Thoracic aorta (tissue), 2 donors: ENCODE measurements around the gene ASIC2. TPM values are rescaled to one million over a fixed set of nuclear protein-coding genes. Genes with fewer than 3 reads are reported as not detected.

Source experiments
- ATAC-seq: fragments of 150-250 bp; one replicate; pipeline ENCODE4 v1.8.0; 2017; ENCODE audit warnings: low read depth; ENCODE audit not compliant: insufficient number of reproducible peaks, low FRiP score
- DNase-seq: peaks from one replicate; pipeline ENCODE4 v3.0.0-alpha.2; 2020; ENCODE audit warnings: low spot score
- H3K27ac ChIP-seq, 2 donors: fragments of 200-600 bp; sonication (generic); 1 replicate in 1 of 2; 2 replicates in 1 of 2; pipeline ENCODE4 v1.5.1; 2016; ENCODE audit warnings: mild to moderate bottlenecking in 2 of 2, moderate library complexity in 2 of 2
- H3K27me3 ChIP-seq: fragments of 200-600 bp; sonication (generic); replicated peaks from 2 replicates; pipeline ENCODE4 v1.6.0; 2016; ENCODE audit warnings: mild to moderate bottlenecking; ENCODE audit not compliant: insufficient read depth
- H3K36me3 ChIP-seq: fragments of 200-600 bp; sonication (generic); one replicate; pipeline ENCODE4 v1.5.1; 2016
- H3K4me1 ChIP-seq, 2 donors: fragments of 200-600 bp; sonication (generic); 1 replicate in 1 of 2; 2 replicates in 1 of 2; pipeline versions ENCODE4 v1.5.1 to v1.6.0; 2016; ENCODE audit warnings: low read depth in 2 of 2, mild to moderate bottlenecking in 1 of 2; ENCODE audit not compliant: control insufficient read depth in 1 of 2
- H3K4me3 ChIP-seq: fragments of 200-600 bp; sonication (generic); 2 replicates; pipeline ENCODE4 v1.5.1; 2016; ENCODE audit warnings: mild to moderate bottlenecking
- H3K9me3 ChIP-seq: fragments of 200-600 bp; sonication (generic); 2 replicates; pipeline ENCODE4 v1.5.1; 2016
- total RNA-seq, 2 donors: library from RNA; depleted of rRNA; stranded (reverse); fragments of >200 nt; gene quantifications; one replicate each; pipeline versions ENCODE4 v1.1.0 to v1.2.3, GENCODE V29; 2016
- TF ChIP-seq, protein P1 (sequence below): fragments of 200-600 bp; sonication (generic); IDR thresholded peaks from one replicate; pipeline ENCODE4 v1.5.1; 2019; ENCODE audit warnings: antibody characterized with exemption

Gene ASIC2
- total RNA-seq, 2 donors from 2014 or later = 0.54 to 1.1 TPM

GRCh38 chr17:33280162-33280943 is 12.7 kb downstream of the ASIC2 start:
- Histone ChIP-seq H3K9me3 (no peaks in the 10 kb centered on the region), H3K27me3 (no peaks in the 10 kb centered on the region), H3K4me1 (peaks cover 0 to 21% of the 10 kb centered on the region in 2 donors), H3K36me3 (no peaks in the 10 kb centered on the region), H3K4me3 (no peak overlapping the region), H3K27ac (no peak overlapping the region)
- DNase-seq = no peak
- TF ChIP-seq, protein P1, sequence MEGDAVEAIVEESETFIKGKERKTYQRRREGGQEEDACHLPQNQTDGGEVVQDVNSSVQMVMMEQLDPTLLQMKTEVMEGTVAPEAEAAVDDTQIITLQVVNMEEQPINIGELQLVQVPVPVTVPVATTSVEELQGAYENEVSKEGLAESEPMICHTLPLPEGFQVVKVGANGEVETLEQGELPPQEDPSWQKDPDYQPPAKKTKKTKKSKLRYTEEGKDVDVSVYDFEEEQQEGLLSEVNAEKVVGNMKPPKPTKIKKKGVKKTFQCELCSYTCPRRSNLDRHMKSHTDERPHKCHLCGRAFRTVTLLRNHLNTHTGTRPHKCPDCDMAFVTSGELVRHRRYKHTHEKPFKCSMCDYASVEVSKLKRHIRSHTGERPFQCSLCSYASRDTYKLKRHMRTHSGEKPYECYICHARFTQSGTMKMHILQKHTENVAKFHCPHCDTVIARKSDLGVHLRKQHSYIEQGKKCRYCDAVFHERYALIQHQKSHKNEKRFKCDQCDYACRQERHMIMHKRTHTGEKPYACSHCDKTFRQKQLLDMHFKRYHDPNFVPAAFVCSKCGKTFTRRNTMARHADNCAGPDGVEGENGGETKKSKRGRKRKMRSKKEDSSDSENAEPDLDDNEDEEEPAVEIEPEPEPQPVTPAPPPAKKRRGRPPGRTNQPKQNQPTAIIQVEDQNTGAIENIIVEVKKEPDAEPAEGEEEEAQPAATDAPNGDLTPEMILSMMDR = no peak
- ATAC-seq = no peak

- DNase-seq (no peak), ATAC-seq (no peak)
- no peak overlapping the region for H3K27ac ChIP-seq
- no peak overlapping the region for H3K4me3 ChIP-seq
- TF ChIP-seq, protein P1 = no peak
- H3K27me3 ChIP-seq = no peaks in the 10 kb centered on the region
- H3K36me3 ChIP-seq = no peaks in the 10 kb centered on the region
- no peaks in the 10 kb centered on the region for H3K9me3 ChIP-seq
- no peaks in the 10 kb centered on the region for H3K4me1 ChIP-seq
Measured at GRCh38 chr17:33277436-33278100, 15.5 kb downstream of the ASIC2 start.

- Histone ChIP-seq H3K36me3 (no peaks in the 10 kb centered on the region), H3K9me3 (no peaks in the 10 kb centered on the region), H3K4me3 (no peak overlapping the region), H3K27ac (no peak overlapping the region), H3K27me3 (no peaks in the 10 kb centered on the region), H3K4me1 (no peaks in the 10 kb centered on the region)
- DNase-seq (no peak), ATAC-seq (no peak)
- TF ChIP-seq, protein P1 = no peak
Measured at GRCh38 chr17:33273743-33274410, 19.2 kb downstream of the ASIC2 start.

- ATAC-seq (no peak), DNase-seq (no peak)
- Histone ChIP-seq H3K36me3 (no peaks in the 10 kb centered on the region), H3K4me3 (no peak overlapping the region), H3K27ac (no peak overlapping the region), H3K27me3 (no peaks in the 10 kb centered on the region), H3K9me3 (no peaks in the 10 kb centered on the region), H3K4me1 (no peaks in the 10 kb centered on the region)
- TF ChIP-seq, protein P1 = no peak
Measured at GRCh38 chr17:33273271-33273670, 19.8 kb downstream of the ASIC2 start.

DNA sequence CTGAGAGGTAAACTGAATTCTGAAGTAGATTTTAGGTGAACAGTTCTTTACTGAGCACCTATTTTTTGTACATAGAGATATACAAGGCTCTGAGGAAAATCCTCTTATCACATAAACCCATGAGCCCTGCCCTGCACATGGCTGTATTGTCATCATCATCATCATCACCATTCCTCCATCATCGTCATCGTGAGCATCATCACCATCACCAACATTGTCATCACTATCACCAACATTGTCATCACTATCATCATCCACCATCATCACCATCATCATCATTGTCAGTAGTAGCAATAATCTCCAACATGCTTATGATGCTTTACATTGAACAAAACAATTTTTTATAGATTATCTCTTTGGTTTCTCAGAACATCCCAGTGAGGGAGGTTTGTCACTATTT is 20.7 kb downstream of the ASIC2 start:
- Histone ChIP-seq H3K4me3 (no peak overlapping the region), H3K27ac (no peak overlapping the region), H3K9me3 (no peaks in the 10 kb centered on the region), H3K4me1 (no peaks in the 10 kb centered on the region), H3K27me3 (no peaks in the 10 kb centered on the region), H3K36me3 (no peaks in the 10 kb centered on the region)
- no peak for DNase-seq
- ATAC-seq = no peak
- TF ChIP-seq, protein P1 = no peak
